Urothelium cell line (cell line): ENCODE data around the gene TPPP2.
"Not testable (repeated sequence)": the region's sequence is repeated elsewhere in the genome, so short reads cannot be mapped to it uniquely, and the experiment has no call there.

Experiments
- DNase-seq: peaks from one replicate; pipeline ENCODE4 v3.0.0; 2011; ENCODE audit warnings: low spot score, mixed read lengths
- FAIRE-seq: peaks from 2 replicates; lab custom pipeline; 2011; peaks lifted over from hg19 to GRCh38; lab: Jason Lieb, UNC

The TPPP2 gene

DNA sequence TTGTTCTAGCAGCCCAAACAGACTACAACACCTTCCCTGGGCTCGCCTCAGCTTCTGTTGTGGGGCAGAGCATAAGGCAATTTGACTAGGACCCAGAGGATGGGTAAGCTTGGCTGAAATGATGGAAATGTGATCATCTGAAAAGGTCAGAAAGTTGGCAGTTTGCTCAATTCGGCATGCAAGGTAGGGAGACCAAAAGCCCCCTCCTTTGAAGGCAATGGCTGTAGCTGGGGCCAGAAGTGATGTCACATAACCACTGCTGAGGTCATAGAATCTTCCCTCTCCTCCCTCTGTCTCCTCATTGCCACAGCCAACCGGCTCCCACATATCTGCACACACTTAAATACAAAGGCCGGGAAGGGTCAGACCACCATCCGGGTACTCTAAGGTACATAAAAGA lies at the start of gene TPPP2:
TSS of gene TPPP2 (plus strand) at position 301 of the 400 bp plus-strand sequence. CDS start 365 bp downstream, outside the sequence.
- FAIRE-seq, result no peak
- DNase-seq, result no peak

DNA sequence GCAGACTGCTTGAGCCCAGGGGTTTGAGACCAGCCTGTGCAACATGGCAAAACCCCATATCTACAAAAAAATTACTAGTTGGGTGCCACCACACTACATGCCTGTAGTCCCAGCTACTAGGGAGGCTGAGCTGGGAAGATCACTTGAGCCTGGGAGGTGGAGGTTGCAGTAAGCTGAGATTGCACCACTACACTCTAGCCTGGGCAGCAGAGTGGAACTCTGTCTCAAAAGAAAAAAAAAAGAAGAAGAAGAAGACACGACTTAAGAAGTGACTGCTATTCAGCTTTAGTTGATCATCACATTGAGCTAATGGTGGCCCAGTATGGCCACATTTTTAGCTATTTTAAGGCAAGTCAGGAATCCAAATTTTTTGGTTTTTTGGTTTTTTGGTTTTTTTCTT lies 49.1 kb upstream of the TPPP2 start:
- DNase-seq (no peak), FAIRE-seq (no peak)

DNA sequence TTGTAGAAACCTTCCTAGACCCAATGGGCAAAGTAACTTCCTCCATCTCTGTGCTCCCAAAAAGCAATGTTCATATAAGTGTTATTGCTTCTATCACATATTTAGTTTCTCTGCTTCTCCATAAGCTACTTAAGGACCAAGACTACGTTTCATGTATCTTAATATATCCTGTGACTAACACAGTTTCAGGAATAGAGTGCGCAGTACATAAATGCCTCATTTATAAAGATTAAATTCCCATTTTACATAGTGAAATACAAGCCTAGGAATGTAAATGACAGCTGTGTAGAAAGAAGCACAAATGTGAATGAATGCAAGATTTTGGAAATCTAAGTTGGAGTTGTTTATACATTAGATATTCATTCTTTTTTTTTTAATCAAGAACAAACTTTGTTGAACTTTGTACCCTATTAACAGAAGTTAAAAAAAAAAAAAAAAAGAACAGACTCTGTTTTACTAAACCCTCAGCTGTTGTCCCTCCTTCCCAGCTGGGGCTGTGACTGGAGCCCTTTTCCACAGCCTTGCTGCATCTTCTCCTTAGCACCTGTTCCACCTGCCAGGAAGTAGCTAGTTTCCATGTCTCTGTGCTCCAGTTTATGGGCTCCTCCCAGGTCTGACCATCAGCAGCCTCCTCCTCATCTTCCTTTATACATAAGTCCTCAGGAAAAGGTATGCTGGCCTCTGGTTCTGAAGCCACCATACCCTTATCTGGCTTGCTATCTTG lies 47.2 kb upstream of the TPPP2 start:
- no peak for DNase-seq
- FAIRE-seq, result peak; percentile 73

DNA sequence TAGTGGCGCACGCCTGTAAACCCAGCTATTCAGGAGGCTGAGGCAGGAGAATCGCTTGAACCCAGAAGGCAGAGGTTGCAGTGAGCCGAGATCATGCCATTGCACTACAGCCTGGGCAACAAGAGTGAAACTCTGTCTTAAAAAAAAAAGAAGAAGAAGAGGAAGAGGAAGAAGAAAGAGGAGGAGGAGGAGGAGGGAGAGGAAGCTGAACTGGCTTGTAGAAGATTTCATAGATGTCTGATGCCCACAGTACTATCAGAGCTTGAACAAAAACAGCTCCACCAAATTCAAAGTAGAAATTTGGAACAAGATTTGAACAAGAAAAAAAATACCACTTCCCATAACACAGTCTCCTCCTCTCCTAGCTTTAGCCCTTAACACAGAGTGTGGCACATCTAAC lies 44.4 kb upstream of the TPPP2 start:
- FAIRE-seq, result not testable (repeated sequence)

DNA sequence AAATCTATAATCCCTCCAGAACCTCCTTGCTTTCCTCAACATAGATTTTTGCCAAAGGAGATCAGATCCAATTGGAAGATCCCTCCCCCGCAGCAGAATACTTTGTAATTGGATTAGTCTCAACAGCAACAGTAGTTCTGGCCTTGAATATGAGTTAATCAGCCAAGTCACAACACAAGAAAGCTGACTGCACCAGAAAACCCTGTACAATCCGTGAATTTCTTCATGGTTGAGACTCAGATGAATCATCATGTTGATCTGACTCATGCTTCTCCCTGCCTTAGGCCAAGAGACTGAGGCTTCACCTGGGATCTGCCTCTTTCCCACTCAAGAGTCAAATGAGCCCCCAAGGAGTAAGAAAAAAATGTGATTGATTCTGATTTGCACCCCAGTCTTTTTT lies 43.2 kb upstream of the TPPP2 start:
- FAIRE-seq (peak; percentile 83), DNase-seq (peak; percentile 95)

More for the DNA sequence above, 44.4 kb upstream of the TPPP2 start:
- DNase-seq, result not testable (repeated sequence)

DNA sequence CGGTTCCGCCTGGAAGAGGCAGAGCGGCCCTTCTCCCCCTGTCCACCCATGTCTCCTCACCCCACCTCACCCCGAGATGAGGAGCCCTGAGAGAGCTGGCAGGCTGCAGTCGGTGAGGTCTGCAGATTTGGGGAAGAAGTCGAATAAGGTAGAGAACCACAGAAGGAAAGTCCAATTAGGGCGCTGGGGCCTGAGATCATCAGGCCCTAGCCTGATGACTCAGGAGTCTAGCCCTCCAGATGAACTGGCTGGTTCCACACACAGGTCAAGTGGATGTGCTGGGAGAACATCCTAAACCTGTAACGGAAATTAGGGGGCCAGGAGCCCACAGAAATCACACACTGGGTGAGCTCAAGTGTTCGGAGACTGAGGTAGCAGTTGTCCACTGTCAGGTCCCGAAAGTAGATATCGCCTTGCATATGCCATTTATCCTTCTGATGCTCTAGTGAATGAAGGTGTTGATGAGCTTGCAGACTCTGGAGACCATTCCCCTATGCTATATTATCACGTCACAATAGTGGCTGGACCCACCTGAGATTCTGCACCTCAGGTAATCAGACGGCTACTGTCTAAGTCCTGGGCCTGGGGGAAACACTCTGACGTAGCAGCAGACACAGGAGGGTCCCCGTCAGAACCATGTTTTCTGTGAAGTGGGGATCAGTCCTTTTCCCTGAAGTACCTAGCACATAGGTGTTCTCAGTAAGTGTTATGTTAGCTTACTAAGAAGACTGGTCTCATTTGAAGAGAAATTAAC lies 41.1 kb upstream of the TPPP2 start:
- FAIRE-seq, result peak; percentile 27
- no peak for DNase-seq

DNA sequence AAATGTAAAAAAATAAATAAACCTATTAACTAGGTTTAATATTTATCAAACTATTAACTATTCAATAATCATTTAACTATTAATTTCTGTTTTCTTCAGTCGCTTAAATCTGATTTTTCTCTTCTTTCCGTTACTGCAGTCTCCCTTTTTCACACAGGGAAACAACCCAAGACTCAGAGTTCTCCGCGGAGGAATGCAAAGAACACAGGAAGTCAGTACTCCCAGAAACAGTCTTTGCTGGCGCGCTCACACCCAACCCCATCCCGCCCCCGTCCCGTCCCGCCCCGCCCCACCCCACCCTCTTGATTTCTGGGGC lies 40.6 kb upstream of the TPPP2 start:
- DNase-seq (no peak), FAIRE-seq (no peak)

DNA sequence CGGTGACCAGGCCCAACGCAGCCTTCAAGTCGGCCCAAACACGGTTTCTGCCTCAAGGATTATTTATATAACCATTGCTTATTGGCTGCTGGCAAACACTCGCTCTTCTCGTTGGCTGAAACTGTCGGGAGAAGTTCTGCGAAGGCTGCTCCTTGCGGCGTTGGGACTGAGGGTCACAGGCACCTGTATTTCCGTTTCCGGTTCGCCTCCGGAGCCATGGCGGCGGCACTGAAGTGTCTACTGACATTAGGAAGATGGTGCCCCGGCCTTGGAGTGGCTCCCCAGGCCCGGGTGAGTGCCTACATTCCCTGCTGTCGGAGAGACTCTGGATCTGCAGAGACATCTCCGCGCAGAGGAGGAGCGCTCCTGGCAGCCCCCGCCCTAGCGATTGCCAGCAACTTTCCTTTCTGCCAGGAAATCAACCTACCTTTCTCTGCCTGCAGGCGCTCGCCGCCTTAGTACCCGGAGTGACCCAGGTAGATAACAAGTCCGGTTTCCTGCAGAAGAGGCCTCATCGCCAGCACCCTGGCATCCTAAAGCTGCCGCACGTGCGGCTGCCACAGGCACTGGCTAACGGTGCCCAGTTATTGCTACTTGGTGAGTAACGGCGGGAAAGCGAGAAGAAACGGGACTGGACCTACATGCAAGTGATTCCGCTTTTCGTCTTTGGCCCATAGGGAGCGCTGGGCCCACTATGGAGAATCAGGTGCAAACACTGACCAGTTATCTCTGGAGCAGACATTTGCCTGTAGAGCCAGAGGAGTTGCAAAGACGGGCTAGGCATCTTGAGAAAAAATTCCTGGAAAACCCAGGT lies 40.0 kb upstream of the TPPP2 start, which contains the start of gene METTL17:
TSS of gene METTL17 (plus strand) at position 194 of the 814 bp plus-strand sequence. CDS start at position 217, 23 bp downstream.
- FAIRE-seq (peak; percentile 97), DNase-seq (peak; percentile 99)

DNA sequence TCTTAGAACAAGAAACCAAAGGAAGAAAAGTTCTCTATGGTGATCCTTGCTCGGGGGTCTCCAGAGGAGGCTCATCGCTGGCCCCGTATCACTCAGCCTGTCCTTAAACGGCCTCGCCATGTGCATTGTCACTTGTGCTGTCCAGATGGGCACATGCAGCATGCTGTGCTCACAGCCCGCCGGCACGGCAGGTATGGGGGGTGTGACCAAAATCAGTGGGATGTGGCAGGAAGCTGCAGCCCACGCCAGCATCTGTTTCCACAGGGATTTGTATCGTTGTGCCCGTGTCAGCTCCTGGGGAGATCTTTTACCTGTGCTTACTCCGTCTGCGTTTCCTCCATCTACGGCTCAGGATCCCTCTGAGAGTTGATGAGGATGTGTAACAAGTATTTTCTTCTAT lies 33.5 kb upstream of the TPPP2 start:
- FAIRE-seq (peak; percentile 85), DNase-seq (no peak)

DNA sequence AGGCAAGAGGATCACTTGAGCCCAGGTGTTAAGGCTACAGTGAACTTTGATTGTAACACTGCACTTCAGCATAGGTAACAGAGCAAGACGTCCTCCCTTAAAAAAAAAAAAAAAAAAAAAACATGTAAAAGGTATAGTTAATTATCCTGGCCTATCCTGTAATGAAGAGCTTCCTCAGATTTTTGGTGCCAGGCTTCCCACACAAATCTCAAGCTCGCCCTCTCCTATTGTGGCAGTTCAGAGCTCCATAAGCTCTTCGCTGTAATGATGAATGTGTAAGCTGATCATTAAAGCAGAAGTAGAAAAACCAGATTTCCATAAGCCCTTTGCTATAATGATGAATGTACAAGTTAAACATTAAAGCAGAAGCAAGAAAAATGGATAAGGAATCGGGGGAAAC lies 32.9 kb upstream of the TPPP2 start:
- DNase-seq, result no peak
- no peak for FAIRE-seq

DNA sequence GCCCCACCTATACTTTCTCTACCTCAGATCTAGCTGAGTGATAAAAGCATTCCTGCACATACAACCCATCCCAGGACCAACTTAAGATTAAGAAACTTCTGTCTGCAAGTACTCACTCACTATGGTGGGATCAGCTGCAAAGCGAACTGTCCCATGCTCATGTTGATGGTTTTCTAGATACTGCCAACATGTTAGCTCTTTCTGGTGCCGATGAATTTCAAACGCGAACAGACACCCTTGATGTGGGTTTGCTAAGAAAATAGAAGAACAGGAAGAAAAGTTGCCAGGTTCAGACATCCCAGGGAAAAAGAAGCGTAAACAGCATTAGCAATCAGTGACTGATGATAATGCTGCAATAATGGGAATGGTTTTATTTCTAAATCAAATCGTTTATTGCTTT lies 32.5 kb upstream of the TPPP2 start:
- peak; percentile 84 for FAIRE-seq
- no peak for DNase-seq

DNA sequence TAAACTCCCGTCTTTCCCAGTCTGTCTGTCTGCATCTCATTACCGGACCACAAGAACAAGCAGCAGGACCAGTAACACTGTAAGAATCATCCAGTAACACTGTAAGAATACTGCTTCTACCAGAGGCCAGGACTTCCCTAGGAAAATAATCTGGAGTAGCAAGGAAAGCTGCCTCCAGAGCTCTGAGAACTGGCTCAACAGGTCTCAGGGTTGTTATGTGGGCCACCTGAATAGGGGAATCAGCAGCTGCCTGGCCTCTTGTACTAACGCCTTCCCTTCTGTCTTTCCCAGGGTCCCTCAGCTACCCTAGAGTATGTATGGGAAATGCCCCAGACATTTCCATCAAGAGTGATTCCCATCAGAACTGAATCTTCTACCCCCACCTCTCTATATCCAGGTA lies 31.9 kb upstream of the TPPP2 start:
- DNase-seq (no peak), FAIRE-seq (peak; percentile 83)

DNA sequence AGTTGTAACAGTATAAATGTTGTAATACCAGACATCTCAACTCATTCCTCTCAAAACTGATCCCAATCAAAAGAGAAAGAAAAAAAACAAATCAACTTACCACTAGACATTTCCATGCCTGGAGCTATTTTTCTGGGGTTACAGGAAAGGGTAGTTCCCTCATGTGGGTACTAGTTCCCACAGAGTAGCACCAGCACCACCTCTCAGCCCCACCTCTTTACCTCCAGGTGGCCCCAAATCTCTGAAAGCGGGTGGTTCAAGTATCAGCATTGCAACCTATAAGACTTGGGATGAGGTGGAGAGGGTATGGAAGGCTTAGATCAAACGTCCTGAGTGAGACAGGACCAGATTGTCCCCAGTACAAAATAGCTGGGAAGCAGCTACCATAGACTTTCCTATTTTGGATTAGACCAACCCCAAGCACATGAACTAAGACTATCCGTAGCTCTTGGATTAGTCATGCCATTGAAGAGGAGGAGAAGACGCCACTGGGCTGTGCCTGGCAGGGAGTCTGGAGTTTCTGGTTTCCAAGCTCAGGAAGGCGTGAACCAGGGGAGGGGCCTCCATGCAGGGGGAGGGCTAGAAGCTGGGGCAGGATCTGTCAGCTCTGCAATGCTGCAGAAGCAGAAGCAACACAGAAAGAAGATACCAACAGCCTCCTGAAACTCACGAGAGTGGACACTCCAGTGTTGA lies 31.2 kb upstream of the TPPP2 start, which contains the start of gene SLC39A2:
TSS of gene SLC39A2 (plus strand) at position 620 of the 693 bp plus-strand sequence. CDS start 154 bp downstream, outside the sequence.
- DNase-seq, result no peak
- peak; percentile 96 for FAIRE-seq

DNA sequence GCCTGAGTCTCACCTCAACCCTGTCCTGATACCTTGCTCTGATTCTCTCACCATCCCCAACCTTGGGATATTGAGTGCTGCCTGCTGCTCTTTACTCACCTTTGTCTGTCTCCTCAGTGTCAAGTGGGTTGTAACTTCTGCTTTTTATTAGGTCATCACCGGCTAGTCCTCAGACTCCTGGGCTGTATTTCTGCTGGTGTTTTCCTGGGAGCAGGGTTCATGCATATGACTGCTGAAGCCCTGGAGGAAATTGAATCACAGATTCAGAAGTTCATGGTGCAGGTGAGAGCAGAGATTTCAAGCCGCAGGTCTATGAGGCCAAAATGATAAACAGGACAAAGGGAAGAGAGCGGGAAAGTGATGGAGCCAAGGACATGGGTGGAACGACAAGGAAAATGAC lies 30.4 kb upstream of the TPPP2 start:
- DNase-seq, result no peak
- FAIRE-seq, result peak; percentile 87

DNA sequence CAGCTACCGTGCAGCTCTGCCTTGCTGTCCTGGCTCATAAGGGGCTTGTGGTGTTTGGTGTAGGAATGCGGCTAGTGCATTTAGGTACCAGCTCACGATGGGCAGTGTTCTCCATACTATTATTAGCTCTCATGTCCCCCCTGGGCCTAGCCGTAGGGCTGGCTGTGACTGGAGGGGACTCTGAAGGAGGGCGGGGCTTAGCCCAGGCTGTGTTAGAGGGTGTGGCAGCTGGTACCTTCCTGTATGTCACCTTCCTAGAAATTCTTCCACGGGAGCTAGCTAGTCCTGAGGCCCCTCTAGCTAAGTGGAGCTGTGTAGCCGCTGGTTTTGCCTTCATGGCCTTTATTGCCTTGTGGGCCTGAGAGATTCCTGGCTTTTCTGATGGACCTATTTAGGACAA lies 28.8 kb upstream of the TPPP2 start:
- DNase-seq, result no peak

DNA sequence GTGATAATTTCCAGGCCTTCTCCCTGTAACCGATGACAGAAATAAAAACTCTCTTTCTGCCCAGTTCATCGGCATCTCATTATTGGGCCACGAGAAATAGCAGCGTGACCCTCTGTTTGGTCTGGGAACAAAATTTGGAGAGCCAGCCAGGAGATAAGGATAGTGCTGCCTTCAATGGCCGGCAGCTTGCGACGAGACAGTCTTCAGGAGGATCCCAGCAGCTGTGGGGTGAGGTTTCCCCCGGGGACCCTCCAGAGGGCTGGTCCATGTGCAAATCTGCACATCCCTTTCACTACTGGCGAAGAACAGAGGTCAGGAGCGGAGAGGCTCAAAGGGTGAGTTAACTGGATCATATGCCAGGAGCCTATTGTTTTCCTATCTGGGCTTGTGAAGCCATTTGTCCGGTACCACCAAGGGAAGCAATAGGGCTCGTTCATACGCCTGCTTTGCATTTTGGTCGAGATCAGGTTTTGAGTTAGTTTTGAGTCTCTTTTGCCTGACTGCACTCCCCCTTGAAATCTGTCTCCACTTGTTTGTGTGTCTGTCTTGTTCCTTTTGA lies 26.1 kb upstream of the TPPP2 start:
- DNase-seq, result no peak

More for the DNA sequence above, 28.8 kb upstream of the TPPP2 start:
- no peak for FAIRE-seq

DNA sequence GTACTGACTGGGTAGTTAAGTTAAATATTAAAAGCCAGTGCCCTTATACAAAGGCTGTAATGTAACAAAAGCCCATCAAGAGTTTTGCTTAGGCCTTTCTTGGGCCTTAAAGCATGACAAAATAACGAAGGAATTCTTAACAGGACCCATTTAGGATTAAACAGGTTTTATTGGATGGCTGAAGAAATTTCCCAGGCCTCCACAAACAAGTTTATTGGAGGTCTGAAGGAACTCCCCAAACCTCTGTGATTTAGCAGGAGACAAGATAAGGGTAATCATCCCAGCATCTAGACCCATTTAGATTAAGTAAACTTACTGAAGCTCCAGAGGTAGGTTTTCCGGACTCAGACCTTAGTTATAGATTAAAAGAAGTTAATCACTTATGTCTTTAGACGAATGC lies 20.3 kb upstream of the TPPP2 start:
- not testable (repeated sequence) for FAIRE-seq, DNase-seq

More for the DNA sequence above, 26.1 kb upstream of the TPPP2 start:
- peak; percentile 58 for FAIRE-seq

DNA sequence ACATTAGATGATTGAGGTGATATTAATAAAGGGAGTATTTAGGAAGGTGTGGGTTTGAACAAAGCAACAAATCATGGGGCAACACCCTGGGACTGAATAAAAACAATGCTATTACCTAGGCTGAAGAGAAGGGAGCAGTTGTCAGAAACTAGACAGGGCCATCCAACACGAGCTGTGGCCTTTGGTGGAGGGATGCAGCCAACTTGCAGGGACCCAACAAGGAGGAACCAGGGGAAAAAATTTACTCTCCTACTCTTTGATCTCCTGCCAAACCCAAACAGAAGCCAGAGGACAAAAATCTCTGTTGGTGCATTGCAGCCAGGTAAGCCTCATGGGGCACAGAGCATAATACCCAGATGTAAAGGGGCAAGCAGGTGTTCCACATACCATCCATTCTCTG lies 18.9 kb upstream of the TPPP2 start:
- FAIRE-seq (no peak), DNase-seq (no peak)

DNA sequence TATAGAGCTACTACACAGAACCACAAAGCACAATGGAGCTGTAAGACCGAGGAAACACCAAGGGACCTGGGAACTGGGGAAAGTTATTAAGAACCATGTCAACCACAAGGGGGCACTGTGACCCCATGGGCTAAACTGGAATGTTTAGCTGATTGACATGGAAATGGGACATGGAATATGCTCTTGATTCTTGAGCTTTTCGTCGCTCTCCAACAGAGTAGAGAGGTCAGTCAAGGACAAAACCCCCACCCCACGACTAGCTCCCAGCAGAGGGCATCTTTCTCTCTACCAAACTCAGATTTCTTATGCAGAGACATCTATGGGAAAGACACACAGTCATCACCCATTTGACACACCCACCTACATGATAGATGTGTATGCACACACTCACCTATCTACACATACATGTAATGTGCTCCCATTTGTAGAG lies 15.2 kb upstream of the TPPP2 start:
- DNase-seq, result peak; percentile 82
- FAIRE-seq, result peak; percentile 88

DNA sequence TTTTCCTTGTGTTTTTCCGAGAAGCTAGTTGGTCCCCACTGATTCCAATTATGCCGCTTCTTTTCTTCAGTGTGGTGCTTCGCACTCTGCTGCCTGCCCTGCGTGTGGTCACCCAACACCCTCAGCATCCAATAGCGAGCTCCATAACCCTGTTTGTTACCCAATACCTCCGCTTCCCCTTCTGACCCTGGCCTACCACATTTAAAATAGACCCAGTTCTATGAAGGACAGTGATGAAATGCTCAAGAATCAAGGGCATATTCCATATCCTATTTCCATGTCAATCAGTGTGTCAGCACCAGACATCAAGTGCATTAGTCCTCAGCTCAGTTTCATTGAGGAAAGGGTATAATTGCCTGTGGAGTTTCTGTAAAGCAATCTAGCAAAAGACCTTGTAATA lies 14.7 kb upstream of the TPPP2 start:
- FAIRE-seq, result no peak
- DNase-seq, result no peak
